K562 (cell line): Measurements from ENCODE around the gene PPA2.

Experiments
- EZH2 ChIP-seq: IDR thresholded peaks from 2 replicates; pipeline ENCODE4 v1.6.1; 2012; ENCODE audit warnings: low read depth, mild to moderate bottlenecking, inconsistent platforms, low read length, borderline replicate concordance
- GTF2F1 ChIP-seq: IDR thresholded peaks from 2 replicates; pipeline ENCODE4 v1.6.1; 2011; ENCODE audit warnings: low read depth, low read length, improper control_type of control experiment
- MAZ ChIP-seq, 2 experiments: fragments of 450-650 bp in 1 of 2; sonication (generic) in 1 of 2; formaldehyde crosslinking; IDR thresholded peaks in 1 of 2; conservative IDR thresholded peaks in 1 of 2; 2 replicates each; pipeline versions ENCODE4 v1.4.0 to v1.5.0; 2020; ENCODE audit warnings: mild to moderate bottlenecking in 1 of 2, missing genetic modification reagents in 1 of 2
- MBD2 ChIP-seq: sonication (generic); IDR thresholded peaks from 2 replicates; pipeline ENCODE4 v1.6.1; 2016; ENCODE audit warnings: low read depth, borderline replicate concordance
- REST ChIP-seq, 2 experiments: fragments of 450-650 bp; formaldehyde crosslinking in 1 of 2; IDR thresholded peaks; 2 replicates each; pipeline versions ENCODE4 v1.4.0 to v1.6.1; 2014 to 2020; ENCODE audit warnings: mild to moderate bottlenecking in 2 of 2, borderline replicate concordance in 1 of 2, low read depth in 1 of 2
- SAFB ChIP-seq: fragments of 200-400 bp; formaldehyde crosslinking; IDR thresholded peaks from 2 replicates; pipeline ENCODE4 v1.6.1; 2017; ENCODE audit warnings: low read depth, low read length, borderline replicate concordance
- SRSF7 ChIP-seq: fragments of 200-400 bp; formaldehyde crosslinking; optimal IDR thresholded peaks from 2 replicates; pipeline ENCODE3; 2017; ENCODE audit warnings: mild to moderate bottlenecking, low read depth, low read length
- ZFP36 ChIP-seq: fragments of 150-350 bp; IDR thresholded peaks from 2 replicates; pipeline ENCODE4 v1.6.1; 2018; ENCODE audit warnings: low read length, low read depth; ENCODE audit not compliant: partially characterized antibody
- ZFX ChIP-seq: sonication (generic); formaldehyde crosslinking; IDR thresholded peaks from 2 replicates; pipeline ENCODE4 v1.8.0; 2022; ENCODE audit warnings: mild to moderate bottlenecking, missing genetic modification reagents, moderate library complexity
- ZNF143 ChIP-seq: sonication (generic); formaldehyde crosslinking; IDR thresholded peaks from 2 replicates; pipeline ENCODE4 v1.9.0; 2022; ENCODE audit warnings: mild to moderate bottlenecking, missing genetic modification reagents
- TF ChIP-seq, protein P1 (sequence below), 3 experiments: IDR thresholded peaks in 2 of 3; conservative IDR thresholded peaks in 1 of 3; 2 replicates each; pipeline ENCODE4 v1.5.1; 2011 to 2012; ENCODE audit warnings: low read length in 3 of 3, mild to moderate bottlenecking in 3 of 3, control low read depth in 2 of 3, improper control_type of control experiment in 1 of 3, inconsistent platforms in 1 of 3, low read depth in 1 of 3, mixed read lengths in 1 of 3, moderate library complexity in 1 of 3; ENCODE audit not compliant: insufficient read depth in 2 of 3

- TF ChIP-seq EZH2 (no peak), SAFB (no peak), REST (IDR thresholded peaks at IDR 0.05; ENCODE audit: borderline replicate concordance) (no peak), REST (CRISPR knock-in tag; IDR thresholded peaks at IDR 0.05; ENCODE audit: low read depth) (no peak), GTF2F1 (no peak), ZNF143 (CRISPR knock-in tag) (no peak), ZFX (CRISPR knock-in tag) (no peak), SRSF7 (no peak), MBD2 (no peak), ZFP36 (no peak), MAZ (CRISPR knock-in tag; conservative IDR thresholded peaks at IDR 0.05 in 1 of 2, IDR thresholded peaks at IDR 0.05 in 1 of 2) (no peak)
- TF ChIP-seq, protein P1, sequence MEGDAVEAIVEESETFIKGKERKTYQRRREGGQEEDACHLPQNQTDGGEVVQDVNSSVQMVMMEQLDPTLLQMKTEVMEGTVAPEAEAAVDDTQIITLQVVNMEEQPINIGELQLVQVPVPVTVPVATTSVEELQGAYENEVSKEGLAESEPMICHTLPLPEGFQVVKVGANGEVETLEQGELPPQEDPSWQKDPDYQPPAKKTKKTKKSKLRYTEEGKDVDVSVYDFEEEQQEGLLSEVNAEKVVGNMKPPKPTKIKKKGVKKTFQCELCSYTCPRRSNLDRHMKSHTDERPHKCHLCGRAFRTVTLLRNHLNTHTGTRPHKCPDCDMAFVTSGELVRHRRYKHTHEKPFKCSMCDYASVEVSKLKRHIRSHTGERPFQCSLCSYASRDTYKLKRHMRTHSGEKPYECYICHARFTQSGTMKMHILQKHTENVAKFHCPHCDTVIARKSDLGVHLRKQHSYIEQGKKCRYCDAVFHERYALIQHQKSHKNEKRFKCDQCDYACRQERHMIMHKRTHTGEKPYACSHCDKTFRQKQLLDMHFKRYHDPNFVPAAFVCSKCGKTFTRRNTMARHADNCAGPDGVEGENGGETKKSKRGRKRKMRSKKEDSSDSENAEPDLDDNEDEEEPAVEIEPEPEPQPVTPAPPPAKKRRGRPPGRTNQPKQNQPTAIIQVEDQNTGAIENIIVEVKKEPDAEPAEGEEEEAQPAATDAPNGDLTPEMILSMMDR (IDR thresholded peaks at IDR 0.05 in 2 of 3, conservative IDR thresholded peaks at IDR 0.05 in 1 of 3; ENCODE audit: insufficient read depth in 2 of 3, low read depth in 1 of 3, low read length in 3 of 3), result no peak
Measured at GRCh38 chr4:105470766-105471165, 3.1 kb downstream of the PPA2 start.
